Neural cell (in vitro differentiated cells): ENCODE data around the gene GABBR2. TPM values are rescaled to one million over a fixed set of nuclear protein-coding genes. Genes with fewer than 3 reads are reported as not detected.

Experiments used
- H2AFZ ChIP-seq: fragments of 200-600, 300-800 bp; sonication (generic), shearing (Covaris generic); 2 replicates; pipeline ENCODE4 v1.6.0; 2014; ENCODE audit warnings: low read depth, mild to moderate bottlenecking, antibody characterized with exemption, low read length, moderate library complexity
- H3F3A ChIP-seq: fragments of 200-600 bp; shearing (Covaris generic); 2 replicates; pipeline ENCODE4 v1.6.1; 2016; ENCODE audit warnings: mild to moderate bottlenecking, moderate library complexity, mixed read lengths, antibody characterized with exemption, low read length; ENCODE audit not compliant: insufficient read depth, poor library complexity, severe bottlenecking
- H3K27ac ChIP-seq: fragments of 200-600, 300-800 bp; sonication (generic), shearing (Covaris generic); 2 replicates; pipeline ENCODE4 v1.5.1; 2014; ENCODE audit warnings: mild to moderate bottlenecking, low read length, moderate library complexity
- H3K27me3 ChIP-seq: fragments of 300-800, 200-600 bp; sonication (generic), shearing (Covaris generic); 2 replicates; pipeline ENCODE4 v1.6.0; 2014; ENCODE audit warnings: mild to moderate bottlenecking, low read depth, low read length, moderate library complexity; ENCODE audit not compliant: insufficient read depth
- H3K36me3 ChIP-seq: fragments of 300-800, 200-600 bp; sonication (generic), shearing (Covaris generic); 2 replicates; pipeline ENCODE4 v1.5.1; 2014; ENCODE audit warnings: mild to moderate bottlenecking, antibody characterized with exemption, low read length, moderate library complexity; ENCODE audit not compliant: insufficient read depth
- H3K4me2 ChIP-seq: fragments of 300-800, 200-600 bp; sonication (generic), shearing (Covaris generic); 2 replicates; pipeline ENCODE4 v1.6.0; 2014; ENCODE audit warnings: mild to moderate bottlenecking, low read length
- H3K4me3 ChIP-seq: fragments of 300-800, 200-600 bp; sonication (generic), shearing (Covaris generic); 2 replicates; pipeline ENCODE4 v1.5.1; 2014; ENCODE audit warnings: mild to moderate bottlenecking, low read length, moderate library complexity
- H3K79me2 ChIP-seq: fragments of 200-600 bp; shearing (Covaris generic); replicated peaks from 2 replicates; pipeline ENCODE4 v1.6.0; 2014; ENCODE audit warnings: mild to moderate bottlenecking, low read length, moderate library complexity; ENCODE audit not compliant: insufficient read depth
- H3K9ac ChIP-seq: fragments of 300-800, 200-600 bp; sonication (generic), shearing (Covaris generic); 2 replicates; pipeline ENCODE4 v1.6.1; 2016; ENCODE audit warnings: mild to moderate bottlenecking, low read length, mixed read lengths
- H3K9me2 ChIP-seq: fragments of 200-600 bp; shearing (Covaris generic); 2 replicates; pipeline ENCODE4 v1.6.1; 2016; ENCODE audit warnings: mild to moderate bottlenecking, low read length, mixed read lengths; ENCODE audit not compliant: insufficient read depth
- H3K9me3 ChIP-seq: fragments of 200-600, 300-800 bp; sonication (generic), shearing (Covaris generic); 2 replicates; pipeline ENCODE4 v1.6.1; 2016; ENCODE audit warnings: mild to moderate bottlenecking, mixed run types, low read length, moderate library complexity, mixed read lengths
- H4K20me1 ChIP-seq: fragments of 200-600 bp; shearing (Covaris generic); 2 replicates; pipeline ENCODE4 v1.6.1; 2016; ENCODE audit warnings: mild to moderate bottlenecking, mixed run types; ENCODE audit not compliant: insufficient read depth
- EP300 ChIP-seq: fragments of 450-650 bp; conservative IDR thresholded peaks from 2 replicates; pipeline ENCODE4 v1.6.1; 2014; ENCODE audit warnings: antibody characterized with exemption, mild to moderate bottlenecking, moderate library complexity; ENCODE audit not compliant: poor library complexity, severe bottlenecking
- EZH2 ChIP-seq: fragments of 200-600, 300-800 bp; shearing (Covaris generic), sonication (generic); IDR thresholded peaks from 2 replicates; pipeline ENCODE4 v1.6.1; 2014; ENCODE audit warnings: antibody characterized with exemption, low read length, borderline replicate concordance, mild to moderate bottlenecking; ENCODE audit not compliant: insufficient read depth, poor library complexity, severe bottlenecking
- MXI1 ChIP-seq: fragments of 450-650 bp; conservative IDR thresholded peaks from 2 replicates; pipeline ENCODE4 v1.6.1; 2014; ENCODE audit warnings: antibody characterized with exemption, mild to moderate bottlenecking; ENCODE audit not compliant: poor library complexity, severe bottlenecking
- POLR2AphosphoS5 ChIP-seq: IDR thresholded peaks from 2 replicates; pipeline ENCODE4 v1.6.1; 2012
- RAD21 ChIP-seq: fragments of 450-650 bp; conservative IDR thresholded peaks from 2 replicates; pipeline ENCODE4 v1.6.1; 2014; ENCODE audit warnings: antibody characterized with exemption, mild to moderate bottlenecking, moderate library complexity
- SMC3 ChIP-seq: fragments of 450-650 bp; conservative IDR thresholded peaks from 2 replicates; pipeline ENCODE4 v1.6.1; 2014; ENCODE audit warnings: antibody characterized with exemption, mild to moderate bottlenecking, moderate library complexity; ENCODE audit not compliant: poor library complexity
- TAF1 ChIP-seq: IDR thresholded peaks from 2 replicates; pipeline ENCODE4 v1.6.1; 2012; ENCODE audit warnings: low read depth
- polyA plus RNA-seq: library from polyadenylated mRNA; depleted of rRNA; stranded (reverse); fragments of >200 nt; gene quantifications from 2 replicates; pipeline ENCODE4 v1.2.3, GENCODE V29; 2014
- TF ChIP-seq, protein P1 (sequence below): fragments of 450-650 bp; IDR thresholded peaks from 2 replicates; pipeline ENCODE4 v1.5.1; 2014; ENCODE audit warnings: antibody characterized with exemption, mild to moderate bottlenecking, moderate library complexity; ENCODE audit not compliant: poor library complexity, severe bottlenecking
- TF ChIP-seq, protein P2 (sequence below): IDR thresholded peaks from 2 replicates; pipeline ENCODE4 v1.6.1; 2012; ENCODE audit warnings: borderline replicate concordance

The GABBR2 gene
- polyA plus RNA-seq, 1 donor from 2014 or later: 7.1 TPM

DNA sequence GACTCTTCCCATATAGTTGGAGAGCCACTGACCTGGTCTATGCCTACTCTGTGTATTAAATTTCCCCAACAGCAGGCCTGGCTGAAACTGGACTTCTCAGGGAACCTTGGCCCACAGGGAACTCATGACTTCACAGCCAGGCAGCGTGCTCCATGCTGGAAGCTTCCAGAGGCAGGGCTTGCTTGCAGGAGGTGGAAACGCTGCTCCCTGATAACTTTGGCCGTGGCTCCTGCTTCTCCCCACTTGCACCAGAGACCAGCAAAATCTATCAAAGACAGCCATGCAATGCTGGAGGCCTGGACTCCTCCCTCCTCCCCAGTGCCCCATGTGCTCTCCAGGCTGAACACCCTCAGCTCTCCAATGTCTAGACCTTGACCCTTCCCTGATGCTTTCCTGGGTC is 137.1 kb downstream of the GABBR2 start:
- Histone ChIP-seq H3K9me2 (no peaks in the 10 kb centered on the region), H3K4me3 (no peak overlapping the region), H3K27ac (no peak overlapping the region), H3K9me3 (no peaks in the 10 kb centered on the region), H4K20me1 (no peaks in the 10 kb centered on the region), H3K4me2 (no peak overlapping the region), H2AFZ (no peak overlapping the region), H3K9ac (no peak overlapping the region), H3K79me2 (no peaks in the 10 kb centered on the region), H3K27me3 (no peaks in the 10 kb centered on the region), H3F3A (no peaks in the 10 kb centered on the region), H3K36me3 (no peaks in the 10 kb centered on the region)
- TF ChIP-seq POLR2AphosphoS5 (no peak), SMC3 (no peak), EP300 (no peak), EZH2 (no peak), RAD21 (no peak), MXI1 (no peak), TAF1 (no peak)
- TF ChIP-seq, protein P1, sequence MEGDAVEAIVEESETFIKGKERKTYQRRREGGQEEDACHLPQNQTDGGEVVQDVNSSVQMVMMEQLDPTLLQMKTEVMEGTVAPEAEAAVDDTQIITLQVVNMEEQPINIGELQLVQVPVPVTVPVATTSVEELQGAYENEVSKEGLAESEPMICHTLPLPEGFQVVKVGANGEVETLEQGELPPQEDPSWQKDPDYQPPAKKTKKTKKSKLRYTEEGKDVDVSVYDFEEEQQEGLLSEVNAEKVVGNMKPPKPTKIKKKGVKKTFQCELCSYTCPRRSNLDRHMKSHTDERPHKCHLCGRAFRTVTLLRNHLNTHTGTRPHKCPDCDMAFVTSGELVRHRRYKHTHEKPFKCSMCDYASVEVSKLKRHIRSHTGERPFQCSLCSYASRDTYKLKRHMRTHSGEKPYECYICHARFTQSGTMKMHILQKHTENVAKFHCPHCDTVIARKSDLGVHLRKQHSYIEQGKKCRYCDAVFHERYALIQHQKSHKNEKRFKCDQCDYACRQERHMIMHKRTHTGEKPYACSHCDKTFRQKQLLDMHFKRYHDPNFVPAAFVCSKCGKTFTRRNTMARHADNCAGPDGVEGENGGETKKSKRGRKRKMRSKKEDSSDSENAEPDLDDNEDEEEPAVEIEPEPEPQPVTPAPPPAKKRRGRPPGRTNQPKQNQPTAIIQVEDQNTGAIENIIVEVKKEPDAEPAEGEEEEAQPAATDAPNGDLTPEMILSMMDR: no peak
- TF ChIP-seq, protein P2, sequence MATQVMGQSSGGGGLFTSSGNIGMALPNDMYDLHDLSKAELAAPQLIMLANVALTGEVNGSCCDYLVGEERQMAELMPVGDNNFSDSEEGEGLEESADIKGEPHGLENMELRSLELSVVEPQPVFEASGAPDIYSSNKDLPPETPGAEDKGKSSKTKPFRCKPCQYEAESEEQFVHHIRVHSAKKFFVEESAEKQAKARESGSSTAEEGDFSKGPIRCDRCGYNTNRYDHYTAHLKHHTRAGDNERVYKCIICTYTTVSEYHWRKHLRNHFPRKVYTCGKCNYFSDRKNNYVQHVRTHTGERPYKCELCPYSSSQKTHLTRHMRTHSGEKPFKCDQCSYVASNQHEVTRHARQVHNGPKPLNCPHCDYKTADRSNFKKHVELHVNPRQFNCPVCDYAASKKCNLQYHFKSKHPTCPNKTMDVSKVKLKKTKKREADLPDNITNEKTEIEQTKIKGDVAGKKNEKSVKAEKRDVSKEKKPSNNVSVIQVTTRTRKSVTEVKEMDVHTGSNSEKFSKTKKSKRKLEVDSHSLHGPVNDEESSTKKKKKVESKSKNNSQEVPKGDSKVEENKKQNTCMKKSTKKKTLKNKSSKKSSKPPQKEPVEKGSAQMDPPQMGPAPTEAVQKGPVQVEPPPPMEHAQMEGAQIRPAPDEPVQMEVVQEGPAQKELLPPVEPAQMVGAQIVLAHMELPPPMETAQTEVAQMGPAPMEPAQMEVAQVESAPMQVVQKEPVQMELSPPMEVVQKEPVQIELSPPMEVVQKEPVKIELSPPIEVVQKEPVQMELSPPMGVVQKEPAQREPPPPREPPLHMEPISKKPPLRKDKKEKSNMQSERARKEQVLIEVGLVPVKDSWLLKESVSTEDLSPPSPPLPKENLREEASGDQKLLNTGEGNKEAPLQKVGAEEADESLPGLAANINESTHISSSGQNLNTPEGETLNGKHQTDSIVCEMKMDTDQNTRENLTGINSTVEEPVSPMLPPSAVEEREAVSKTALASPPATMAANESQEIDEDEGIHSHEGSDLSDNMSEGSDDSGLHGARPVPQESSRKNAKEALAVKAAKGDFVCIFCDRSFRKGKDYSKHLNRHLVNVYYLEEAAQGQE: no peak

- Histone ChIP-seq H3K4me2 (no peak overlapping the region), H4K20me1 (no peaks in the 10 kb centered on the region), H2AFZ (no peak overlapping the region), H3K4me3 (no peak overlapping the region), H3K9me3 (no peaks in the 10 kb centered on the region), H3K27me3 (no peaks in the 10 kb centered on the region), H3K9ac (no peak overlapping the region), H3K27ac (no peak overlapping the region), H3K36me3 (no peaks in the 10 kb centered on the region), H3F3A (no peaks in the 10 kb centered on the region), H3K79me2 (no peaks in the 10 kb centered on the region), H3K9me2 (no peaks in the 10 kb centered on the region)
- TF ChIP-seq EZH2 (no peak), POLR2AphosphoS5 (no peak), MXI1 (no peak), RAD21 (no peak), SMC3 (no peak), EP300 (no peak), TAF1 (no peak)
- TF ChIP-seq, protein P1: no peak
- TF ChIP-seq, protein P2: no peak
Observed at GRCh38 chr9:98570663-98571440, 137.9 kb downstream of the GABBR2 start.
